ENCODE results near the gene RCC1. TPM values are rescaled to one million over a fixed set of nuclear protein-coding genes. Genes with fewer than 3 reads are reported as not detected.

RCC1 gene
- total RNA-seq, 2 donors from 2014 or later: 6.2 to 10.1 TPM

GRCh38 chr1:28552758-28553663 lies 47.2 kb downstream of the RCC1 start, which contains the start of gene TRNAU1AP:
TRNAU1AP (plus strand) TSS chr1:28553085; CDS start chr1:28553111, 26 bp downstream.
- H3K4me3 ChIP-seq: peak within 1 kb of the TSS; percentile 85
- no peak for TF ChIP-seq CTCF (IDR thresholded peaks at IDR 0.05)
- peaks cover 15% of the 10 kb centered on the region for H3K36me3 ChIP-seq

GRCh38 chr1:28560886-28561285 lies 55.0 kb downstream of the RCC1 start:
- no peak for DNase-seq (ENCODE audit: low spot score)
- ATAC-seq (ENCODE audit: insufficient number of reproducible peaks, low FRiP score, low read depth): no peak
- TF ChIP-seq CTCF (IDR thresholded peaks at IDR 0.05): no peak
- Histone ChIP-seq H3K27ac (no peak overlapping the region), H3K9me3 (no peaks in the 10 kb centered on the region), H3K4me1 (ENCODE audit: control insufficient read depth in 1 of 2, low read depth in 2 of 2) (no peaks in the 10 kb centered on the region), H3K27me3 (replicated peaks; ENCODE audit: insufficient read depth) (no peaks in the 10 kb centered on the region), H3K4me3 (no peak overlapping the region), H3K36me3 (peaks cover 75% of the 10 kb centered on the region)

More at GRCh38 chr1:28552758-28553663, 47.2 kb downstream of the RCC1 start, which contains the start of gene TRNAU1AP:
- Histone ChIP-seq H3K27me3 (replicated peaks; ENCODE audit: insufficient read depth) (no peaks in the 10 kb centered on the region), H3K4me1 (ENCODE audit: control insufficient read depth in 1 of 2, low read depth in 2 of 2) (peaks cover 4 to 18% of the 10 kb centered on the region in 2 donors), H3K9me3 (no peaks in the 10 kb centered on the region), H3K27ac (peak within 1 kb of the TSS; percentile 84 to 89)
- DNase-seq (ENCODE audit: low spot score) (peak; percentile 81), ATAC-seq (ENCODE audit: insufficient number of reproducible peaks, low FRiP score, low read depth) (peak; percentile 88)

- ATAC-seq (ENCODE audit: insufficient number of reproducible peaks, low FRiP score, low read depth) (no peak), DNase-seq (ENCODE audit: low spot score) (no peak)
- no peak for TF ChIP-seq CTCF (IDR thresholded peaks at IDR 0.05)
- Histone ChIP-seq H3K9me3 (no peaks in the 10 kb centered on the region), H3K27me3 (replicated peaks; ENCODE audit: insufficient read depth) (no peaks in the 10 kb centered on the region), H3K36me3 (peaks cover 72% of the 10 kb centered on the region), H3K4me3 (no peak overlapping the region), H3K27ac (no peak overlapping the region), H3K4me1 (ENCODE audit: control insufficient read depth in 1 of 2, low read depth in 2 of 2) (no peaks in the 10 kb centered on the region)
These were observed 58.5 kb downstream of the RCC1 start for GRCh38 chr1:28564310-28564709.

GRCh38 chr1:28565040-28565439 lies 59.2 kb downstream of the RCC1 start:
- no peak overlapping the region for H3K4me3 ChIP-seq
- no peaks in the 10 kb centered on the region for H3K9me3 ChIP-seq
- H3K27me3 ChIP-seq (replicated peaks; ENCODE audit: insufficient read depth): no peaks in the 10 kb centered on the region
- no peak overlapping the region for H3K27ac ChIP-seq
- peaks cover 68% of the 10 kb centered on the region for H3K36me3 ChIP-seq
- H3K4me1 ChIP-seq (ENCODE audit: control insufficient read depth in 1 of 2, low read depth in 2 of 2): no peaks in the 10 kb centered on the region
- no peak for TF ChIP-seq CTCF (IDR thresholded peaks at IDR 0.05)
- ATAC-seq (ENCODE audit: insufficient number of reproducible peaks, low FRiP score, low read depth): no peak
- no peak for DNase-seq (ENCODE audit: low spot score)

GRCh38 chr1:28565726-28566125 lies 59.9 kb downstream of the RCC1 start:
- Histone ChIP-seq H3K36me3 (peaks cover 66% of the 10 kb centered on the region), H3K4me3 (no peak overlapping the region), H3K4me1 (ENCODE audit: control insufficient read depth in 1 of 2, low read depth in 2 of 2) (no peaks in the 10 kb centered on the region), H3K9me3 (no peaks in the 10 kb centered on the region), H3K27me3 (replicated peaks; ENCODE audit: insufficient read depth) (no peaks in the 10 kb centered on the region), H3K27ac (no peak overlapping the region)
- TF ChIP-seq CTCF (IDR thresholded peaks at IDR 0.05): no peak
- no peak for ATAC-seq (ENCODE audit: insufficient number of reproducible peaks, low FRiP score, low read depth)
- DNase-seq (ENCODE audit: low spot score): no peak
